Measurements from ENCODE around the gene ADGRG1.
"Not testable (repeated sequence)": the region's sequence is repeated elsewhere in the genome, so short reads cannot be mapped to it uniquely, and the experiment has no call there.

Gene ADGRG1

DNA sequence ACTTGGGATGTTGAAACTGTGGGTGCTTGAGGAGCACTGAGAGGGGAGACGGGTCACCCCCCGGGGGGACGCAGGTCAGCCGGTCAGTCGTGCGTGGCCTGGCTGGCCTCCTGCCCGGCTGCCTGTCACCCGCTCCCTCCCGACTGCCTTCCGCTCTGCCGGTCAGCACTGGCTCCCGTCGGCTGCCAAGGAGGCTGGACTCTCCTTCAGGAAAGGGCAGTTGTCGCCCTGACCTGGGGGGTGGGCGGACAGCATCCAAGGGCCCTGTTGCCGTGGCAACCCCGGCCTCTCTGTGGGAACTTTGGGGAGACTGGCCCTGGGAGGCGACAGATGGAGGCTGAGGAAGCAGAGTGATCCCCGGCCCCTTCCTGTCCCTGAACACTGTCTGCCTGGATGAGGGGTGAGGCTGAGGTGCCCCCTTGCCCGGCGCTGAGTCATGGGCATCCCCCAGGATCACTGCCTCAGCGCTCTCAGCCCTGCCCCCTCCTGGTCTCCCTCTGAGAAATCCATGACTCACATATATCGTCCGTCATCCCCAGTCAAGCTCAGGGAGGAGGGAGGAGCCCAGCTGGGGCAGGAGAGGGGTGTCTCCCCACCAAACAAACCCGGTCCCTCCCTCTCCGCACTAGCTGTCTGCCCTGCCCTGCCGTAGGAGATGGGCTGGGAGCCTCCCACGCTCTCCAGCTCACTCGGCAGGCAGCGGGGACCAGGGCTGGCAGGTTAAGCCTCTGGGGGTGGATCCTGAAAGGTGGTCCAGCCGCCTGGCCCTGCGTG is at the start of gene ADGRG1:
TSS of gene ADGRG1 (plus strand) at position 623 of the 774 bp plus-strand sequence. CDS start 21,658 bp downstream, outside the sequence.
- in situ Hi-C loops (cut with MboI; ENCODE audit: low sequenced_read_pairs) = no loop called here

DNA sequence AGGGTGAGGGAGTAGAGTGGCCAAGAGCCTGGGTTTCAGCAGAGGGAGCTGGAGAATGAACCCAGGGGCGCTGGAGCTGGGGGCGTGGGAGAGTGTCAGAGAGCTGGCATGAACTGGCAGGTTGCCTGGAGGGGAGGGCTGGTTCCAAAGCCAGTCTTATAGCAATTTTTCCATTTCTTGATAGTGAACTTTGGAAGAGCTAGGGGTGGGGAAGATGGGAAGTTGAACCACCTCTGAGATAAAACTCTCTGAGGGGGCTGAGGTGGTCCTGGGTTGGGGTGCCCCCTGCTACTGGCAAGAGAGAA is 49.1 kb upstream of the ADGRG1 start:
- in situ Hi-C loops (cut with MboI; ENCODE audit: low sequenced_read_pairs) = no loop called here

DNA sequence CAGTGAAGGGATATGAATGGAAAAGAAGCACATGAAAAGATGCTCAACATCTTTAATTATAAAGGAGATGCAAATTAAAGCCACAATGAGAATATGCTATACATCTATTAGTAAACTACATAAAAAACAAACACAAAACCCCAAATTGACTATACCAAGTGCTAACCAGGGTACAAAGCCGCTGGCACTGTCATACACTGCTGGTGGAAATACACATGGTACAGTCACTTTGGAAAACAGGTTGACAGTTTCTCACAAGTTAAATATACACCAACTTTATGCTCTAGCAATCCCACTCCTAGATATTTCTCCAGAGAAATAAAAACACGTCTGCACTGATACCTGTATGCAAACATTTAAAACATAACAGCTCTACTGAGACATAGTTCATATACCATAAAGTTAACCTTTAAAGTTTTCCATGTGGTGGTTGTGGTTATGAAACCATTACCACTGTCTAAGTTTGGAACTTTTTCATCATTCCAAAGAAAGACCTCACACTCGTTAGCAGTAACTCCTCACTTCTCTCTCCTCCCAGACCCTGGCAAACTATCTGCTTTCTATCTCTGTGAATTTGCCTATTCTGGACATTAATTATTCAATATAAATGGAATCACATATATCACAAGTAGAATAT is 43.3 kb upstream of the ADGRG1 start:
- in situ Hi-C loops (cut with MboI; ENCODE audit: low sequenced_read_pairs) = no loop called here

DNA sequence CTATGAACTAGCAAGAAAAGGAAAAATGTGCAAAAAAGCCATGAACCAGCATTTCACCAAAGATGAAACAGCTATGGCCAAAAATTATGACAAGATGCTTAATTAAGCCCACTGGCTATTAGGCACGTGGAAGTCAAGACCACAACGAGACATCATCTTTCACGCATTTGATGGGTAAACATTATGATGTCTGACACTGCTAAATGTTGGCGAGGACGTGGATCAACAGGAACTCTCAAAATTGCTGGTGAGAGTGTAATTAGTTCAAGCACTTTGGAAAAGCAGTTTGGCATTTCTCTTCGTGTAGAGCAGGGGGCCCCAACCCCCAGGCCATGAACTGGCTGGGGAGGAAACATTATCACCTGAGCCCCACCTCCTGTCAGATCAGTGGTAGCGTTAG is 39.6 kb upstream of the ADGRG1 start:
- in situ Hi-C loops (cut with MboI; ENCODE audit: low sequenced_read_pairs) = no loop called here

DNA sequence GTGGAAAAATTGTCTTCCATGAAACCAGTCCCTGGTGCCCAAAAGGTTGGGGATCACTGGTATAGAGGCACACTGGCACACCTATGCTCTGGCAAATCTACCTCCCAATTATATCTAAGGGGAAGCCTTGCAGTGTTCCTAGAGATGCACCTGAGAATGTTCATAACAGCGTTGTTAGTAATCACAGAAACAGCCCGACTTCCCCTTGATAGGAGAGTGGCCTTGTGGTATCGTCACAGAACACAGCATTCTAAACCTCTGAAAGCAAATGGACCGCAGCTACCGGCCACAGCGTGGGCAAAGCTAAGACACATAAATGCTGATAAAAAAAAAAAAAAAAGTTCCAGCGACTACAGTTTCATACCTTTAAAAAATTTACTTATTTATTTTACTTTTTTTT is 39.1 kb upstream of the ADGRG1 start:
- in situ Hi-C loops (cut with MboI; ENCODE audit: low sequenced_read_pairs) = no loop called here

DNA sequence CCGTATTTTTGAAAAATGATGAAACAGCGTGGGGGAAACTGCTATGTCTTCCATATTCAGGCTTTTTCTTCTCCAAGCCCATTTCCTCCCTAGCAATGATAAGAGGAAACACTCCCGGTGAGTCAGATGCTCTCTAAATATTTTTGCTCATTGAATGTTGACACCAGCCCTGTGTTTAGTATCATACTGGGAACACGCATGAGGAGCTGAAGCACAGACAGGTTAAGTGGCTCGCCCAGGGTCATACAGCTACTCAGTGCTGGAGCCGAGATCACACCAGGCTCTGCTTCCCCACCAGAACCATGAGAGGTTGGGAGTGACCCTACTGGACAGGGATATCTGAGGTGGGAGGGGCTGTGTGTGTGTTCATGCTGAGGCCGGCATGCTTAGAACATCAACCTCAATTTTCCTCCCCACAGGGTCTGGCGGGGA is 37.8 kb upstream of the ADGRG1 start:
- in situ Hi-C loops (cut with MboI; ENCODE audit: low sequenced_read_pairs) = no loop called here

DNA sequence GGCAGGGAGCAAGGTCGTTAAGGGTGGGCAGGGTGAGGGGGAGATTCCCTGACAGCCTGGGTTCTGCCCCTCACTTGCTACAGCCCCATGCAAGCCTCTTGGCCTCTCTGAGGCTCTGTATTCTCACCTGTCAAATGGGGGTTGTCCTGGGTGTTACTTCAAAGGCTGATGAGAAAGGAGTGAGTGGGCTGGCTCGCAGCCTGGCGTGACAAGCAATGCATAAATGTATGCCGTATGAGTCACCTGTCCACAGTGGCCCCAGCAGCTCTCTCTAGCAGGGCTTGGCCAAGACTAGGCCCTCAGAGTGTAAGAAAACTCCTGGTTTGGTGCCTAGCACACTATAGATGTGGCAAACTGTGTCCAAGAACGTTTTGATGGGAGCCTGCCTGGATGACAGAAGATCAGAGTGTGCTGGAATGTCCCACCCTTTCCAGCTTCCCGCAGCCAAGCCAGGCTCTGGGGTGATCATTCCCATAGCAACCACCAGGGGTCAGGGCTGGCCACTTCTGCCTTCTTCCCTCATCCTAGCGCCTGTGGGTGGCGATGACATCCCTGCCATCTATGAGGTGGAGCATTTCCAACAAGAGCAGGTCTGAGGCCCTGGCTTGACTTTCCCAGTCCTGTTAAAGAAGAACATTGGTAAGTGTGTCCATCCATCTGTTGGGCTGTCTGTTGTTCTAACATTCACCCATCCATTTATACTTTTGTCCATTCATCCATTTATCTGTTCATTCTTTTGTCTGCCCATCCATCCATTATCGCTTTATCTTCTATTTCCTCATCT is 37.2 kb upstream of the ADGRG1 start:
- in situ Hi-C loops (cut with MboI; ENCODE audit: low sequenced_read_pairs) = no loop called here

DNA sequence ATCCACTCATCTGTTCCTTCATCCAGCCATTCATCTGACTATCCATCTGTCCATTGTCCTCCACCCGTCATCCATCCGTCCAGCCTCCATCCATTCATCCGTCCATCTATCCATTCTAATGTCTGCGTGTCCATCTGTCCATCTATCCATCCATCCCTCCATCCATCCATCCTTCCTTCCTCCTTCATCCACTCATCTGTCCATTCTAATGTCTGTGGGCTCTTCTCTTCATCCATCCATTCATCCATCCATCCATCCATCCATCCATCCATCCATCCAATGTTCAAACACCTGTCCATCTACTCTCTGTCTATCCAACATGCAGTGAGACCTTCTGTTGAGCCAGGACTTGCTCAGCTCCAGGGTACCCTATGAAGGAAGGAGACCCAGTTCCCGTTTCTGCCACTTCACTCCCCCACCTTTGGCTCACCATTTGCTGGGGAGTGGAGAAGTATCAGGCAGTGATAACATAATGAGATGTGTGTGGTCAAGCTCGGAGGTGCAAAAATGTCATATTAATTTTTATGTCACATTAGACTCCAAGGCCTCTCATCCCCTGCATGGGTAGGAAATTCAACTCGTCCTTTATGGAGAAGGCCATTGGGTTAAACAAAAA is 36.5 kb upstream of the ADGRG1 start:
- in situ Hi-C loops (cut with MboI; ENCODE audit: low sequenced_read_pairs) = no loop called here

DNA sequence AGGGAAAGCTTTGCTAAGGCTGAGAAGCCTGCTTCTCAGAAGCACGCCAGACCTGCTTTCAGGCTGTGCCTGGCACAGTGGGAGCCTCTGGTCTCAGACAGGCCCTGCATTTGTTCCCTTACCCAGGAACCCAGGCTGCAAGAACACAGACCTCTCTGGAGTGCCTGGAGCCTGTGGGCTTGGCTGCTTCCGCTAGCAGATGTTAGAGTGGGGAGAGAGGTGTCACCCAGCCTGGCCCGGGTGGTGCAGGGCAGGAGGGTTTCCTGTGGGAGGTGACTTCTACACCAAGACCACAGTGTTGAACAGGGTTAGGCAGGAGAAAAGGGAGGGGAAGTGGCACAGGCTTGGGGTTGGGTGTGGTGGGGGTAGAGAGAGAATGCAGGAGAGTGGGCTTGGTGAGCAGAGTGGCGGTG is 35.8 kb upstream of the ADGRG1 start:
- in situ Hi-C loops (cut with MboI; ENCODE audit: low sequenced_read_pairs) = no loop called here

DNA sequence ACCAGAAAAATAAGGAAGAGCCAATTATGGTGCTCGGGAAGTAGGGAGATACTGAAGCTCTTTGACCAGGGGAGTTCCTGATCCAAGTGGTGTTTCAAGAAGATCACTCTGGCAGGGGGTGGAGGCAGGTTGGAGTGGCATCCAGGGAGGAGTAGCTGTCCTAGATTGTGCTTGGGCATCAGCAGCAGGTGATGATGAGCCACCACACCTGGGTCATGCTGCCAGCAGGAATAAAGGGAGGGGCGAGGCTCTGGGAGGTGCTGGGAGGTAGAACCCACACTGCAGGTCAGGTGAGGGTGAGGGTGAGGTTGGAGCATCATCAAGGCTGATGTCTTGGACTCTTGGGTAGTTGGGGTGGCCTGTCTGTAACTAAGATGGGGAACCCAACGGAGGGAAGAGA is 35.4 kb upstream of the ADGRG1 start:
- in situ Hi-C loops (cut with MboI; ENCODE audit: low sequenced_read_pairs) = no loop called here

DNA sequence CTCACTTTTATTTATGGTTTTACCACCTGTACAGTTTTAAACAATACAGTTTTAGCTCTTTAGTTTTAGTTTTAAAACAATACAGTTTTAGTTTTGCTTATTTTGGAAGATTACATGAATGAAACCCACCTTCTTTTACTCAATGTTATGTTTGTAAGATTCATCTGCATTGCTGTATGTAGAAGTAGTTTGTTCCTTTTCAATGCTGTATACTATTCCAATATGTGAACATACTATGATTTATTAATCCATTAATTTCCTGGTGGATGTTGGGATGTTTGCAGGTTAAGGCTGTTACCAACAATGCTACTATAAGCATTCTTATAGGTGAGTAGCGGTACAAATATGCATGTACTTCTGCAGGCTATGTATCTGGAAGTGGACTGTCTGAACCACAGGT is 34.4 kb upstream of the ADGRG1 start:
- in situ Hi-C loops (cut with MboI; ENCODE audit: low sequenced_read_pairs) = no loop called here

DNA sequence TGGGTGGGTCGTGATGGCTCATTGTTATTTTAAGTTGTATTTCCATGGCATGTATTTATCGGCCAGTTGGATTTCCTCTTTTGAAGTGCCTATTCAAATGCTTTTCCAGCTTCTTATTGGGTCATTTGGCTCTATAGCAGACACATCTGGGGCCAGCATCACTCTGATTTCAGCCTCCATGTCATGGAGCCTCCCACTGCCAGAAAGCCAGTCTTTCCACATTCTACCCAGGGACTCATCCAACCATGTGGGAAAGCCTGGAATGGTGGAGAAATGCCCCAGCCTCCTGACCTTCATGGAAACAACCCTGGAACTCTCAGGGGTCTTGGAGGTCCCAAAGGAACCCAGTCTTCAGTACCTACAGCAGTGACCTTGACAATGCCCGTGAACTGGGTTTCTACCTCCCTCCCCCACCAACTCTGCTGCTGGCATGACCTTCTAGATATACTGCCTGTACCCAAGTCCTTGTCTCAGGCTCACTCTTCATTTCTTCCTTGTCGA is 33.8 kb upstream of the ADGRG1 start:
- in situ Hi-C loops (cut with MboI; ENCODE audit: low sequenced_read_pairs) = no loop called here

DNA sequence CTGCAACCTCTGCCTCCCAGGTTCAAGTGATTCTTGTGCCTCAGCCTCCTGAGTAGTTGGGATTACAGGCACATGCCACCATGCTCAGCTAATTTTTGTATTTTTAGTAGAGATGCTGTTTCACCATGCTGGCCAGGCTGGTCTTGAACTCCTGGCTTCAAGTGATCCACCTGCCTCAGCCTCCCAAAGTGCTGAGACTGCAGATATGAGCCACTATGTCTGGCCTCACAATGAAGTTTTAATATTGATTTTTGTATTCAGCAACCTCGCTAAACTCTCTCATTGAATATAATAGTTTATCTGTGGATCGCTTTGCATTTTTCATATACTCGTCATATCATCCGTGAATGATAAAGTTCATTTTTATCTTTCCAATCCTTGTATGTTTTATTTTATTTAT is 32.2 kb upstream of the ADGRG1 start:
- in situ Hi-C loops (cut with MboI; ENCODE audit: low sequenced_read_pairs) = not testable (repeated sequence)

DNA sequence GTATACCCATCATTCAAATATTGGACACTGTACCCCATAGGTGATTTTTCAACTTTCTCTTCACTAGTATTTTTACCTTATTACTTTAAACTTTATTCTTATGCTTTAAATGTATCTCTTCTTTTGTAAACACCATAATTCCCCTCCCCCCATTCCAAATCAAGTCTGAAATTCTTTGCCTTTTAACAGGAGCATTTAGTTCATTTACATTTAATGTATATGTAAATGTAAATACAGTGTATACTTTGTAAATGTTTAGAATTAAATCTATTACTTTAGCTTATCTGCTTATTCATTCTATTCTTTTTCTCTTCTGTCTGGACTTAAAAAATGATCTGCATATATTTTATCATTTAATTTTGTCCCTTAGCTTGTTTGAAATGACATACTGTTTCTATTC is 30.0 kb upstream of the ADGRG1 start:
- in situ Hi-C loops (cut with MboI; ENCODE audit: low sequenced_read_pairs) = no loop called here

DNA sequence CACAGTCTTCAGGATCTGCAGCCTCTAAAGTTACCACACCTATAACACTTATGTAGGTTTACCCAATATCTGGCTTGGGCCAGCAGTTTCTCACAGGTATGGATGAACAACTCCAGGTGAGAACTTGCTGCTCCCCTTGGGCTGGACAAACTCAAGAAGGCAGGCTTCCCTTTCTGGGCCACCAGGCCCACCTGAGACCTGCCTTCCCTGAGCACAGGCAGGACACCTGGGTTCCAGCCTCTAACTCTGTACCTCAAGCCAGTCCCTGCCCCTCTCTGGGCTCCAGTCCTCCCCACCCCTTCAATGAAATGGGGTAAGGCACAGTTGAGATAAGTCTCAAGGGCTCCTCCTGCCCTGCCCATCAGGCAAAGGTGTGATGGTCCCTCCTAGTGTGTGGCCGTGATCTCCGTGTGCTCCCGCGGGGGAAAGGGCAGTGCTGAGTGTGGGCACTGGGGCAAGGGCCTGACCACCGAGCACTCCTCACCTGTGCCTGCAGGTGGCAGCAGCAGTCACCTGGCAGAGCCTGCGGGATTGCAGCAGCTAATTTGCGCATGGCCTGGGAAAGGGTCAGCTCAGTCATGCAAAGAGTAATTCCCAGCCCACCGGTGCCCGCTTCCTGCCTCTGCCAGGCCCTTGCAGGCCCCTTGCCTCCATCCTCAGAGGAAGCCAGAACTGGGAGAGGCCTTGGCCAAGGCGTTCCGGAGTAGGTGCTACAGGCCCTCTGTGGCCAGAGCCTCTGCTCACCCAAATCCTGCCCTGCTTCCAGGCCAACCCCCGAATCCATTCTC is 28.2 kb upstream of the ADGRG1 start:
- in situ Hi-C loops (cut with MboI; ENCODE audit: low sequenced_read_pairs) = no loop called here

DNA sequence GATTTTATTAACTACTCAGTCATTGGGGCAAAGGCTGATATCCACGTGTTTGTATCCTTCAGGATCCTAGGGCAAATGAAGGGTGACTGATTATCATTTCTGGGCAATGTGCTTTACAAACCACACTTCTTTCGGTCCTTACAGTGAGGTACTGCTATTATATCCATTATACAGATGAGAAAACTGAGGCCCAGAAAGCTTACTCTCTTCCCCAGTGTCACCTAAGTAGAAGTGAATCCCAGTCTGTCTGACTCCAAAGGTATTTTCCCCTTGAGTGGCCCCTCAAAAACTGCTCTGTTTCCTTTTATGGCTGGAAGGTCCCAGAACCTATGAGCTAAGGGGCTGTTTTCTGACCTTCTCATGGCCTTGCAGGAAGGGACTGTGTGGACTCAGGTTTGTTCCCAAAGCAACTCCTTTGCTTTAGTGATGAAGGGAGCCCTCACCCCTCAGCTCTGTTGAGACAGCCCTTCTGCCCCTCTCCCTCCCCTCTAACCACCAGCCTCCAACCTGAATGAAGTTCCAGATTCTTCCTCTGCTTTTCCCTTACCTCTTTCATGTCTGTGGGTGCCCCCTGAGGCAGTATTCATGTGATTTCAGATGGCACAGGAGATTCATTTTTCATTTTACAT is 27.4 kb upstream of the ADGRG1 start:
- in situ Hi-C loops (cut with MboI; ENCODE audit: low sequenced_read_pairs) = no loop called here

DNA sequence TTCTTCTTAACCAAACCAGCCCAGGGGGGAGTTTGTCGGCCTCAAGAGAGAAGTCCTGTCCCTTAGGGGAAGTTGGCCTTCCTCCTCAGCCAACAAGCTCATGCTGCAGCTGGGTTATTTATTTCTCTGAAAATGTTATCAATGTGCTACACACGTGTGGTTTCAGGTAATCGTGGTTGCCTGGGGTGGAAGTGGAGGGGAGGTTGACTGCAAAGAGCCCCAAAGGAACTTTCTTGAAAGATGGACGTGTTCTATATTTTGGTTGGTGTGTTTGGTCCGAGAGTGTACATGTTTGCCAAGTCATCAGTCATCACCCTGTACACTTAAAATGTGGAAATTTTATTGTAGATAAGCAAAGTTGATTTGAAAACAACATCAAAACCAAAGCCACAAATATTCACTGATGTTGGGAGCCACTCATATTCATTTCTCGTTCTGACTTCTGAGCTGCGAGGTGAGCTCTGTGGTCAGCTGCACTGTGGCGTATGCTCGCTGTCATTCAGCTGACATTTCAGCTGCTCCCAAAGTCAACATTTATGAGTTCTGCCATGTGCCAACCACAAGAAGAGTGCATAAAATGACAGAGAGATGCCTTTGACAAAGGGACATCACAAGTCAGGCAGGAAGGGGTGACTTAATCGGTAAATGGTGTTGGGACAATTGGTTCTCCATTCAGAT is 26.5 kb upstream of the ADGRG1 start:
- in situ Hi-C loops (cut with MboI; ENCODE audit: low sequenced_read_pairs) = no loop called here

DNA sequence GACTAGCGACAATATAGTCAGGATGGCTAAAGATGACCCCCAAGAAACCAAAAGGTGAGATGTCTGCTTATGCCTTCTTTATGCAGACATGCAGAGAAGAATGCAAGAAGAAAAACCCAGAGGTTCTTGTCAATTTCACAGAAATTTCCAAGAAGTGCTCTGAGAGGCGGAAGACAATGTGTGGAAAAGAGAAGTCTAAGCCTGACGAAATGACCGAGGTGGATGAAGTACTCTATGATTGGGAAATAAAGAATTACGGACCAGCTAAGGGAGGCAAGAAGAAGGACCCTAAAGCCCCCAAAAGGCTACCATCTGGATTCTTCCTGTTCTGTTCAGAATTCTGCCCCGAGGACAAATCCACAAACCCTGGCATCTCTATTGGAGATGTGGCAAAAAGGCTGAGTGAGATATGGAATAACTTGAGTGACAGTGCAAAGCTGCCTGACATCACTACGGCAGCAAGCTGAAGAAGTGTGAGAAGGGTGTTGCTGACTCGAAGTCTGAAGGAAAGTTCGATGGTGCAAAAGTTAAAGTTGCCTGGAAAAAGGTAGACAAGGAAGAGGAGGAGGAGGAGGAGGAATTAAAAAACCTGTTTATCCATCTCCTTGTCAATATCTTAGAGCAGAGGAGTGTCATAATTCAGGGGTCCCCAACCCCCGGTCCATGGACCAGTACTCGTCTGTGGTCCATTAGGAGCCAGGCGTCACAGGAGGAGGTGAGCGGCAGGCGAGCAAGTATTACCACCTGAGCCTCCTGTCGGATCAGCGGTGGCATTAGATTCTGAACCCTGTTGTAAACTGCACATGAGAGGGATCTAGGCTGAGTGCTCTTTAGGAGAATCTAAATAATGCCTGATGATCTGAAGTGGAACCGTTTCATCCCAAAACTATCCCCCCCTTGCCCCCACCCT is 25.1 kb upstream of the ADGRG1 start:
- in situ Hi-C loops (cut with MboI; ENCODE audit: low sequenced_read_pairs) = no loop called here

DNA sequence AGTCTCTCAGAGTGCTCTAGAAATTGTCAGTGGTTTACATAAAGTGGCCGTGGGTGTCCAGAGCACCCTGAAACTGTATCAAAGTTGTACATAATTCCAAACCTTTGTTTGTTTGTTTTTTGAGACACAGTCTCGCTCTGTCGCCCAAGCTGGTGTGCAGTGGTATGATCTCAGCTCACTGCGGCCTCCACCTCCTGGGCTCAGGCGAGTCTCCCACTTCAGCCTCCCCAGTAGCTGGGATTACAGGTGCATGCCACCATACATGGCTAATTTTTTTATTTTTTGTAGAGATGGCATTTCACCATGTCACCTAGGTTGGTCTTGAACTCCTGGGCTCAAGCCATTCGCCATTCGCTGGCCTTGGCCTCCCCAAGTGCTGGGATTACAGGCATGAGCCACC is 24.3 kb upstream of the ADGRG1 start:
- in situ Hi-C loops (cut with MboI; ENCODE audit: low sequenced_read_pairs) = no loop called here
